HCT116 (cell line): ENCODE results near the gene CKLF. TPM values are rescaled to one million over a fixed set of nuclear protein-coding genes. Genes with fewer than 3 reads are reported as not detected.

Source experiments
- ATAC-seq: fragments of 200-7000 bp; cut with Tn5 transposase; 2 replicates; pipeline ENCODE4 v1.9.1; 2020; ENCODE audit warnings: mild to moderate bottlenecking, moderate library complexity
- BruUV-seq: library from RNA; stranded (reverse); fragments of 400-500 nt; replicated peaks from 2 replicates; lab custom pipeline; 2021; lab: Mats Ljungman, UMichigan
- CTCF ChIA-PET: fragments of 300-600 bp; sonication (Branson Sonifier 250); formaldehyde crosslinking; loops from one replicate; lab custom pipeline; 2021; ENCODE audit warnings: antibody characterized with exemption; lab: Charles Lee
- POLR2A ChIA-PET: fragments of 300-600, 350-600 bp; sonication (Branson Sonifier 250); formaldehyde crosslinking; loops from one replicate; lab custom pipeline; 2021; ENCODE audit warnings: antibody characterized with exemption; lab: Charles Lee
- RAD21 ChIA-PET, 2 experiments: fragments of 300-600 bp; sonication (Branson Sonifier 250); formaldehyde crosslinking; loops; one replicate each; lab custom pipeline; 2023; ENCODE audit warnings: low total read pairs in 2 of 2; ENCODE audit not compliant: uncharacterized antibody in 2 of 2, unreplicated experiment in 2 of 2, low non-redundant PET in 1 of 2; lab: Charles Lee
- DNase-seq: peaks from one replicate; pipeline ENCODE4 v3.0.0-alpha.2; 2010; ENCODE audit warnings: low read depth, low spot score
- H2AFZ ChIP-seq: fragments of 200-600 bp; shearing (Covaris generic), sonication (generic); 2 replicates; pipeline ENCODE4 v1.6.1; 2017; ENCODE audit warnings: low read depth, mixed run types, mixed read lengths, antibody characterized with exemption, low read length; ENCODE audit not compliant: poor library complexity, severe bottlenecking
- H3K27ac ChIP-seq: 2 replicates; pipeline ENCODE4 v1.5.1; 2012; ENCODE audit warnings: low read depth, low read length
- H3K27me3 ChIP-seq: fragments of 200-600 bp; sonication (generic); 2 replicates; pipeline ENCODE4 v1.6.1; 2016; ENCODE audit warnings: mixed run types, low read length, mixed read lengths; ENCODE audit not compliant: insufficient read depth
- H3K36me3 ChIP-seq, 2 experiments: fragments of 200-500 bp in 1 of 2; fragments of 200-600 bp in 1 of 2; sonication (Bioruptor generic) in 1 of 2; sonication (generic) in 1 of 2; 2 replicates each; pipeline versions ENCODE4 v1.5.1 to v1.6.1; 2014 to 2016; ENCODE audit warnings: low read length in 2 of 2, inconsistent platforms in 1 of 2, mixed read lengths in 1 of 2, mixed run types in 1 of 2; ENCODE audit not compliant: insufficient read depth in 2 of 2, control insufficient read depth in 1 of 2
- H3K4me1 ChIP-seq, 2 experiments: fragments of 200-600 bp in 1 of 2; sonication (generic) in 1 of 2; 2 replicates each; pipeline versions ENCODE4 v1.5.1 to v1.6.1; 2012 to 2017; ENCODE audit warnings: low read length in 2 of 2, inconsistent platforms in 1 of 2, mild to moderate bottlenecking in 1 of 2, mixed read lengths in 1 of 2, mixed run types in 1 of 2, moderate library complexity in 1 of 2; ENCODE audit not compliant: insufficient read depth in 2 of 2, control insufficient read depth in 1 of 2
- H3K4me2 ChIP-seq: fragments of 200-600 bp; sonication (generic); 2 replicates; pipeline ENCODE4 v1.6.1; 2017; ENCODE audit warnings: mixed run types, low read length, mixed read lengths
- H3K4me3 ChIP-seq, 2 experiments: fragments of 200-600 bp in 1 of 2; sonication (generic) in 1 of 2; replicated peaks in 1 of 2; 2 replicates each; pipeline ENCODE4 v1.5.1; 2011 to 2016; ENCODE audit warnings: low read length in 2 of 2, control low read depth in 1 of 2, low read depth in 1 of 2, mild to moderate bottlenecking in 1 of 2, mixed read lengths in 1 of 2, mixed run types in 1 of 2
- H3K79me2 ChIP-seq: fragments of 200-600 bp; sonication (generic); 2 replicates; pipeline ENCODE4 v1.6.1; 2017; ENCODE audit warnings: mild to moderate bottlenecking, mixed run types, low read length, moderate library complexity, mixed read lengths; ENCODE audit not compliant: insufficient read depth
- H3K9ac ChIP-seq: fragments of 200-600 bp; sonication (generic); 2 replicates; pipeline ENCODE4 v1.6.1; 2016; ENCODE audit warnings: low read length, mixed read lengths
- H3K9me2 ChIP-seq: fragments of 200-600 bp; sonication (generic), shearing (Covaris generic); 2 replicates; pipeline ENCODE4 v1.6.1; 2017; ENCODE audit warnings: mixed run types, mild to moderate bottlenecking, moderate library complexity; ENCODE audit not compliant: insufficient read depth
- H3K9me3 ChIP-seq, 2 experiments: fragments of 200-500 bp in 1 of 2; fragments of 200-600 bp in 1 of 2; sonication (Bioruptor generic) in 1 of 2; sonication (generic) in 1 of 2; 2 replicates each; pipeline ENCODE4 v1.6.1; 2014 to 2017; ENCODE audit warnings: low read length in 2 of 2, mixed read lengths in 2 of 2, inconsistent platforms in 1 of 2, low read depth in 1 of 2, mild to moderate bottlenecking in 1 of 2, mixed run types in 1 of 2, moderate library complexity in 1 of 2; ENCODE audit not compliant: control insufficient read depth in 1 of 2, insufficient read depth in 1 of 2
- H4K20me1 ChIP-seq: fragments of 200-600 bp; sonication (generic), shearing (Covaris generic); 2 replicates; pipeline ENCODE4 v1.6.1; 2017; ENCODE audit warnings: mixed run types, mild to moderate bottlenecking, moderate library complexity; ENCODE audit not compliant: insufficient read depth
- CBX3 ChIP-seq: IDR thresholded peaks from 2 replicates; pipeline ENCODE4 v1.6.1; 2012; ENCODE audit warnings: low read depth
- CEBPB ChIP-seq: IDR thresholded peaks from 2 replicates; pipeline ENCODE4 v1.6.1; 2012; ENCODE audit warnings: low read depth
- EZH2 ChIP-seq: fragments of 200-600 bp; sonication (generic); IDR thresholded peaks from 2 replicates; pipeline ENCODE4 v1.6.1; 2017; ENCODE audit warnings: antibody characterized with exemption, mixed run types
- EZH2phosphoT487 ChIP-seq: fragments of 200-600 bp; IDR thresholded peaks from 2 replicates; pipeline ENCODE4 v1.6.1; 2018; ENCODE audit warnings: antibody characterized with exemption, borderline replicate concordance
- FOSL1 ChIP-seq: IDR thresholded peaks from 2 replicates; pipeline ENCODE4 v1.6.1; 2012; ENCODE audit warnings: low read depth
- MAX ChIP-seq: IDR thresholded peaks from 2 replicates; pipeline ENCODE4 v1.6.1; 2012
- POLR2A ChIP-seq: IDR thresholded peaks from 2 replicates; pipeline ENCODE4 v1.7.0; 2011; ENCODE audit warnings: borderline replicate concordance; ENCODE audit not compliant: insufficient read depth, insufficient read length; ENCODE audit errors: extremely low read depth
- RAD21 ChIP-seq: IDR thresholded peaks from 2 replicates; pipeline ENCODE4 v1.6.1; 2012; ENCODE audit warnings: low read depth, mild to moderate bottlenecking
- SIN3A ChIP-seq: IDR thresholded peaks from 2 replicates; pipeline ENCODE4 v1.6.1; 2012; ENCODE audit warnings: low read depth
- SP1 ChIP-seq: IDR thresholded peaks from 2 replicates; pipeline ENCODE4 v1.6.1; 2012; ENCODE audit warnings: low read depth
- TCF7L2 ChIP-seq: IDR thresholded peaks from 2 replicates; pipeline ENCODE4 v1.7.0; 2011; ENCODE audit warnings: borderline replicate concordance, inconsistent platforms; ENCODE audit not compliant: insufficient read depth, insufficient read length; ENCODE audit errors: extremely low read depth
- YY1 ChIP-seq: IDR thresholded peaks from 2 replicates; pipeline ENCODE4 v1.6.1; 2011; ENCODE audit warnings: low read length, low read depth, moderate library complexity, mild to moderate bottlenecking; ENCODE audit not compliant: insufficient replicate concordance; ENCODE audit errors: extremely low read depth
- ZBTB33 ChIP-seq: IDR thresholded peaks from 2 replicates; pipeline ENCODE4 v1.6.1; 2011; ENCODE audit warnings: mild to moderate bottlenecking, low read length, moderate library complexity; ENCODE audit not compliant: insufficient replicate concordance; ENCODE audit errors: extremely low read depth
- ZFX ChIP-seq: fragments of 450-650 bp; IDR thresholded peaks from 2 replicates; pipeline ENCODE4 v1.6.1; 2017
- ZNF274 ChIP-seq: fragments of 200-500 bp; sonication (Bioruptor generic); IDR thresholded peaks from 2 replicates; pipeline ENCODE4 v1.6.1; 2014; ENCODE audit warnings: mild to moderate bottlenecking, low read depth, low read length, inconsistent platforms
- intact Hi-C: fragments of 100-400 bp; cut with micrococcal nuclease; formaldehyde crosslinking; loops from 2 replicates; pipeline ENCODE4 v1.10.0; 2022
- total RNA-seq: library from RNA; stranded (reverse); gene quantifications from one replicate; pipeline ENCODE4 v1.2.1, GENCODE V29; 2021; ENCODE audit not compliant: unreplicated experiment

The CKLF gene
- total RNA-seq, 1 experiment from 2014 or later: 38.6 TPM

- Histone ChIP-seq H3K36me3 (peaks cover 18 to 23% of the 10 kb centered on the region in 2 experiments; a peak in 3 of 4 replicates), H3K9ac (no peak overlapping the region), H3K27me3 (no peaks in the 10 kb centered on the region), H3K4me2 (no peak overlapping the region), H3K9me3 (no peaks in the 10 kb centered on the region), H3K9me2 (no peaks in the 10 kb centered on the region), H4K20me1 (0 out of 2 replicates have a peak, but pooled peaks cover 4% of the 10 kb centered on the region), H3K27ac (no peak overlapping the region), H3K4me3 (no peak overlapping the region), H3K4me1 (peaks cover 14 to 19% of the 10 kb centered on the region in 2 experiments), H2AFZ (no peak overlapping the region), H3K79me2 (no peaks in the 10 kb centered on the region)
- RAD21 ChIA-PET: no interaction called here
- DNase-seq (no peak), ATAC-seq (no peak)
- intact Hi-C loops: no loop called here
- CTCF ChIA-PET: no interaction called here
- no TSS peak for BruUV-seq
- TF ChIP-seq EZH2phosphoT487: no peak
- no peak for TF ChIP-seq RAD21
- no peak for TF ChIP-seq ZFX
- no peak for TF ChIP-seq CBX3
- TF ChIP-seq EZH2: no peak
- TF ChIP-seq ZNF274: no peak
- POLR2A ChIA-PET: no interaction called here
Measured at GRCh38 chr16:66612422-66612821, 60.0 kb downstream of the CKLF start.

- Histone ChIP-seq H3K79me2 (no peaks in the 10 kb centered on the region), H3K4me2 (no peak overlapping the region), H3K4me3 (no peak overlapping the region), H3K9ac (no peak overlapping the region), H3K27ac (no peak overlapping the region), H4K20me1 (no peaks in the 10 kb centered on the region), H3K36me3 (peaks cover 18 to 23% of the 10 kb centered on the region in 2 experiments; a peak in 3 of 4 replicates), H3K4me1 (peaks cover 23% of the 10 kb centered on the region in 2 experiments), H3K27me3 (no peaks in the 10 kb centered on the region), H3K9me2 (no peaks in the 10 kb centered on the region), H2AFZ (no peak overlapping the region), H3K9me3 (no peaks in the 10 kb centered on the region)
- no TSS peak for BruUV-seq
- CTCF ChIA-PET: no interaction called here
- ATAC-seq: no peak
- intact Hi-C loops: no loop called here
- RAD21 ChIA-PET: interaction anchor here in 1 of 2 experiments (1.0 kb wide), 1 partner anchor 208 kb away, joined by 3 read pairs; no protein-coding TSS in a partner anchor
- no peak for DNase-seq
- POLR2A ChIA-PET: no interaction called here
- TF ChIP-seq ZNF274 (no peak), YY1 (no peak), FOSL1 (no peak), POLR2A (no peak), ZFX (no peak), SIN3A (no peak), CEBPB (no peak), EZH2phosphoT487 (no peak), ZBTB33 (no peak), SP1 (no peak), TCF7L2 (no peak), MAX (no peak)
Measured at GRCh38 chr16:66614161-66614802, 61.9 kb downstream of the CKLF start.
